Tibial nerve (tissue), 3 donors: ENCODE data around the gene CYTH4.
"Not testable (repeated sequence)": the region's sequence is repeated elsewhere in the genome, so short reads cannot be mapped to it uniquely, and the experiment has no call there.

Experiments
- POLR2A ChIP-seq, 2 donors: fragments of 450-650 bp; IDR thresholded peaks; one replicate each; pipeline ENCODE4 v1.6.1; 2017; ENCODE audit warnings: antibody characterized with exemption in 2 of 2, mild to moderate bottlenecking in 2 of 2, moderate library complexity in 2 of 2
- TF ChIP-seq, protein P1 (sequence below), 5 experiments: fragments of 200-600 bp in 3 of 5; fragments of 450-650 bp in 2 of 5; sonication (generic) in 3 of 5; IDR thresholded peaks; one replicate each; pipeline ENCODE4 v1.5.1; 2016 to 2019; ENCODE audit warnings: antibody characterized with exemption in 5 of 5, mild to moderate bottlenecking in 3 of 5, moderate library complexity in 2 of 5

DNA sequence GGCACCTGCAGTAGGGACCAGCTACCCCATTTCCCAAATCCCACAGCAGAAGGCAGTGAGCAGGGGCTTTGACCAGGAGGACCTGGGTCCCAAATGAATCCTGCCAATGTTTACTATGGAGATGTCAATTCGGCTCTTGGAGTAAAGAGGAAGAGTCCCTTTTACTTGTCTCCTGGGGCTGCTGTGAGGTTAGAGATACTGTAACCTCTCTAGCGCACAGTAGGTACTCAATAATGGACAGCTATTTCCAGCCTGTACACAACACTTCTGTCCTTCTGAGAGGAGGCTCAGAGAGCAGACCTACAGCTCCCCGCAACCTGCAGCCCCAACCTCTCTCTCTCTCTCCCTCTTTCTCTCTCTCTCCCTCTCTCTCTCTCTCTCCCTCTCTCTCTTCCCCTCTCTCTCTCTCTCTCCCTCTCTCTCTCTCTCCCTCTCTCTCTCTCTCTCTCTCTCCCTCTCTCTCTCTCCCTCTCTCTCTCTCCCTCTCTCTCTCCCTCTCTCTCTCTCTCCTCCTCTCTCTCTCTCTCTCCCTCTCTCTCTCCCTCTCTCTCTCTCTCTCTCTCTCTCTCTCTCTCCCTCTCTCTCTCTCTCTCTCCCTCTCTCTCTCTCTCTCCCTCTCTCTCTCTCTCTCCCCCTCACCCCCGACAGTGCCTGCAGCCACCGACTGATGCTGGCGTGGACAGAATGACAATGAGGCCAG, 46.4 kb downstream of the CYTH4 start:
- TF ChIP-seq, protein P1, sequence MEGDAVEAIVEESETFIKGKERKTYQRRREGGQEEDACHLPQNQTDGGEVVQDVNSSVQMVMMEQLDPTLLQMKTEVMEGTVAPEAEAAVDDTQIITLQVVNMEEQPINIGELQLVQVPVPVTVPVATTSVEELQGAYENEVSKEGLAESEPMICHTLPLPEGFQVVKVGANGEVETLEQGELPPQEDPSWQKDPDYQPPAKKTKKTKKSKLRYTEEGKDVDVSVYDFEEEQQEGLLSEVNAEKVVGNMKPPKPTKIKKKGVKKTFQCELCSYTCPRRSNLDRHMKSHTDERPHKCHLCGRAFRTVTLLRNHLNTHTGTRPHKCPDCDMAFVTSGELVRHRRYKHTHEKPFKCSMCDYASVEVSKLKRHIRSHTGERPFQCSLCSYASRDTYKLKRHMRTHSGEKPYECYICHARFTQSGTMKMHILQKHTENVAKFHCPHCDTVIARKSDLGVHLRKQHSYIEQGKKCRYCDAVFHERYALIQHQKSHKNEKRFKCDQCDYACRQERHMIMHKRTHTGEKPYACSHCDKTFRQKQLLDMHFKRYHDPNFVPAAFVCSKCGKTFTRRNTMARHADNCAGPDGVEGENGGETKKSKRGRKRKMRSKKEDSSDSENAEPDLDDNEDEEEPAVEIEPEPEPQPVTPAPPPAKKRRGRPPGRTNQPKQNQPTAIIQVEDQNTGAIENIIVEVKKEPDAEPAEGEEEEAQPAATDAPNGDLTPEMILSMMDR (IDR thresholded peaks at IDR 0.05) = peak in 1 of 5 experiments; percentile 22
- TF ChIP-seq POLR2A (IDR thresholded peaks at IDR 0.05) = not testable (repeated sequence)
